Measurements from ENCODE around the gene OSBPL9. TPM values are rescaled to one million over a fixed set of nuclear protein-coding genes. Genes with fewer than 3 reads are reported as not detected.

Gene OSBPL9
- total and polyA plus RNA-seq, 10 of the 15 experiments (the other 5 are each of a cell fraction or from before 2014, with no cell fraction given), result 25.9 to 156 (median 108) TPM

DNA sequence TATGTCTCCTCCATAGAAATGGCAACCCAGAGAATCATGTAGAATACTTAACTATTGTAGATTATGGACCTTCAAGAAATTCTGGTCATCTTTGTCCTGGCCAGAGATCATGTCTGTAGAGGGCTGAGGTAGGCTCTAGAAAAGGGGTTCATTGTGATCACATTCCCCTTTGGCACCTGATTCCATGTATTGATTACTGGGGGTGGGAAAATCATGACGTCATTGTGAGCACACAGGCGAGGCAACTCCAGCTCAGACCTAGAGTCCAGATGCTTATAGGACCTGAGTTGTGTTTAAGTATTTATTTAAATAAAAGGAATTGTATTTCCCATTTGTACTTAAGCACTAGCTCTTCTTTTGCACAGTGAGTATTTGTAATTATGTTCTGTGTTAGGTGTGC lies 93.1 kb downstream of the OSBPL9 start:
- ChIA-PET RAD21 (ENCODE audit: unreplicated experiment) (no interaction called here), CTCF (interaction anchor here (0.7 kb wide), 1 partner anchor 33 kb away, joined by 3 read pairs; no protein-coding TSS in a partner anchor), POLR2A (no interaction called here), SMC1A (ENCODE audit: uncharacterized antibody, unreplicated experiment) (interaction anchor here (0.6 to 1.0 kb wide), 2 partner anchors 12 to 248 kb away, joined by 3 read pairs; no protein-coding TSS in a partner anchor)
- Histone ChIP-seq H3K4me2 (ENCODE audit: control insufficient read depth, insufficient read depth) (no peak overlapping the region), H3K27ac (ENCODE audit: control insufficient read depth, insufficient read depth) (no peak overlapping the region), H3K79me2 (ENCODE audit: control insufficient read depth, insufficient read depth, low read length) (no peaks in the 10 kb centered on the region), H4K20me1 (ENCODE audit: control insufficient read depth, insufficient read depth) (no peaks in the 10 kb centered on the region), H3K36me3 (ENCODE audit: control insufficient read depth in 2 of 2, insufficient read depth in 2 of 2, low read length in 1 of 2) (no peaks in the 10 kb centered on the region), H3K4me3 (no peak overlapping the region), H3K27me3 (replicated peaks in 1 of 2; ENCODE audit: control insufficient read depth in 2 of 2, insufficient read depth in 2 of 2, low read length in 1 of 2) (no peaks in the 10 kb centered on the region), H3K9me3 (replicated peaks; ENCODE audit: control insufficient read depth, insufficient read depth, low read length) (no peaks in the 10 kb centered on the region), H3K4me1 (ENCODE audit: control insufficient read depth, insufficient read depth, low read length) (peaks cover 5% of the 10 kb centered on the region; the same call in 1 of the 2 replicates), H3K9ac (ENCODE audit: control insufficient read depth, insufficient read depth, low read length) (no peak overlapping the region), H2AFZ (ENCODE audit: control insufficient read depth, low read depth, low read length) (no peak overlapping the region)
- DNase-seq (ENCODE audit: low read depth, low spot score), result no peak
- intact Hi-C loops (cut with micrococcal nuclease; ENCODE audit: unreplicated experiment), result no loop called here
- BruUV-seq (replicated peaks), result no TSS peak
- in situ Hi-C loops (cut with MboI), result no loop called here
- no peak for FAIRE-seq
- 80% methylated on average over 2 of the region's 2 CpGs for WGBS (ENCODE audit: insufficient coverage, insufficient replicate concordance, low lambda C conversion rate, missing lambda C conversion rate)
- no peak for ATAC-seq
- no peak for TF ChIP-seq IRF4 (IDR thresholded peaks at IDR 0.05; ENCODE audit: low read depth, low read length)
- no peak for TF ChIP-seq HDAC6 (IDR thresholded peaks at IDR 0.05; ENCODE audit: unreplicated experiment)
- TF ChIP-seq CBX3 (IDR thresholded peaks at IDR 0.05; ENCODE audit: borderline replicate concordance, low read depth), result no peak
- TF ChIP-seq, protein P1, sequence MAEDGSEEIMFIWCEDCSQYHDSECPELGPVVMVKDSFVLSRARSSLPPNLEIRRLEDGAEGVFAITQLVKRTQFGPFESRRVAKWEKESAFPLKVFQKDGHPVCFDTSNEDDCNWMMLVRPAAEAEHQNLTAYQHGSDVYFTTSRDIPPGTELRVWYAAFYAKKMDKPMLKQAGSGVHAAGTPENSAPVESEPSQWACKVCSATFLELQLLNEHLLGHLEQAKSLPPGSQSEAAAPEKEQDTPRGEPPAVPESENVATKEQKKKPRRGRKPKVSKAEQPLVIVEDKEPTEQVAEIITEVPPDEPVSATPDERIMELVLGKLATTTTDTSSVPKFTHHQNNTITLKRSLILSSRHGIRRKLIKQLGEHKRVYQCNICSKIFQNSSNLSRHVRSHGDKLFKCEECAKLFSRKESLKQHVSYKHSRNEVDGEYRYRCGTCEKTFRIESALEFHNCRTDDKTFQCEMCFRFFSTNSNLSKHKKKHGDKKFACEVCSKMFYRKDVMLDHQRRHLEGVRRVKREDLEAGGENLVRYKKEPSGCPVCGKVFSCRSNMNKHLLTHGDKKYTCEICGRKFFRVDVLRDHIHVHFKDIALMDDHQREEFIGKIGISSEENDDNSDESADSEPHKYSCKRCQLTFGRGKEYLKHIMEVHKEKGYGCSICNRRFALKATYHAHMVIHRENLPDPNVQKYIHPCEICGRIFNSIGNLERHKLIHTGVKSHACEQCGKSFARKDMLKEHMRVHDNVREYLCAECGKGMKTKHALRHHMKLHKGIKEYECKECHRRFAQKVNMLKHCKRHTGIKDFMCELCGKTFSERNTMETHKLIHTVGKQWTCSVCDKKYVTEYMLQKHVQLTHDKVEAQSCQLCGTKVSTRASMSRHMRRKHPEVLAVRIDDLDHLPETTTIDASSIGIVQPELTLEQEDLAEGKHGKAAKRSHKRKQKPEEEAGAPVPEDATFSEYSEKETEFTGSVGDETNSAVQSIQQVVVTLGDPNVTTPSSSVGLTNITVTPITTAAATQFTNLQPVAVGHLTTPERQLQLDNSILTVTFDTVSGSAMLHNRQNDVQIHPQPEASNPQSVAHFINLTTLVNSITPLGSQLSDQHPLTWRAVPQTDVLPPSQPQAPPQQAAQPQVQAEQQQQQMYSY (CRISPR knock-in tag; IDR thresholded peaks at IDR 0.05), result no peak
- TF ChIP-seq CHD1 (IDR thresholded peaks at IDR 0.05; ENCODE audit: low read depth, low read length), result no peak
- TF ChIP-seq, protein P2, sequence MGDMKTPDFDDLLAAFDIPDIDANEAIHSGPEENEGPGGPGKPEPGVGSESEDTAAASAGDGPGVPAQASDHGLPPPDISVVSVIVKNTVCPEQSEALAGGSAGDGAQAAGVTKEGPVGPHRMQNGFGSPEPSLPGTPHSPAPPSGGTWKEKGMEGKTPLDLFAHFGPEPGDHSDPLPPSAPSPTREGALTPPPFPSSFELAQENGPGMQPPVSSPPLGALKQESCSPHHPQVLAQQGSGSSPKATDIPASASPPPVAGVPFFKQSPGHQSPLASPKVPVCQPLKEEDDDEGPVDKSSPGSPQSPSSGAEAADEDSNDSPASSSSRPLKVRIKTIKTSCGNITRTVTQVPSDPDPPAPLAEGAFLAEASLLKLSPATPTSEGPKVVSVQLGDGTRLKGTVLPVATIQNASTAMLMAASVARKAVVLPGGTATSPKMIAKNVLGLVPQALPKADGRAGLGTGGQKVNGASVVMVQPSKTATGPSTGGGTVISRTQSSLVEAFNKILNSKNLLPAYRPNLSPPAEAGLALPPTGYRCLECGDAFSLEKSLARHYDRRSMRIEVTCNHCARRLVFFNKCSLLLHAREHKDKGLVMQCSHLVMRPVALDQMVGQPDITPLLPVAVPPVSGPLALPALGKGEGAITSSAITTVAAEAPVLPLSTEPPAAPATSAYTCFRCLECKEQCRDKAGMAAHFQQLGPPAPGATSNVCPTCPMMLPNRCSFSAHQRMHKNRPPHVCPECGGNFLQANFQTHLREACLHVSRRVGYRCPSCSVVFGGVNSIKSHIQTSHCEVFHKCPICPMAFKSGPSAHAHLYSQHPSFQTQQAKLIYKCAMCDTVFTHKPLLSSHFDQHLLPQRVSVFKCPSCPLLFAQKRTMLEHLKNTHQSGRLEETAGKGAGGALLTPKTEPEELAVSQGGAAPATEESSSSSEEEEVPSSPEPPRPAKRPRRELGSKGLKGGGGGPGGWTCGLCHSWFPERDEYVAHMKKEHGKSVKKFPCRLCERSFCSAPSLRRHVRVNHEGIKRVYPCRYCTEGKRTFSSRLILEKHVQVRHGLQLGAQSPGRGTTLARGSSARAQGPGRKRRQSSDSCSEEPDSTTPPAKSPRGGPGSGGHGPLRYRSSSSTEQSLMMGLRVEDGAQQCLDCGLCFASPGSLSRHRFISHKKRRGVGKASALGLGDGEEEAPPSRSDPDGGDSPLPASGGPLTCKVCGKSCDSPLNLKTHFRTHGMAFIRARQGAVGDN (IDR thresholded peaks at IDR 0.05), result no peak
- no peak for TF ChIP-seq POU2F2 (IDR thresholded peaks at IDR 0.05; ENCODE audit: borderline replicate concordance, low read depth, low read length)
- no peak for TF ChIP-seq SPI1 (IDR thresholded peaks at IDR 0.05; ENCODE audit: borderline replicate concordance, insufficient read depth, low read depth, low read length)
- no peak for TF ChIP-seq TCF3 (IDR thresholded peaks at IDR 0.05; ENCODE audit: borderline replicate concordance, insufficient read depth, low read depth, low read length)
- TF ChIP-seq ZNF207 (IDR thresholded peaks at IDR 0.05; ENCODE audit: borderline replicate concordance), result no peak
- TF ChIP-seq, protein P3, sequence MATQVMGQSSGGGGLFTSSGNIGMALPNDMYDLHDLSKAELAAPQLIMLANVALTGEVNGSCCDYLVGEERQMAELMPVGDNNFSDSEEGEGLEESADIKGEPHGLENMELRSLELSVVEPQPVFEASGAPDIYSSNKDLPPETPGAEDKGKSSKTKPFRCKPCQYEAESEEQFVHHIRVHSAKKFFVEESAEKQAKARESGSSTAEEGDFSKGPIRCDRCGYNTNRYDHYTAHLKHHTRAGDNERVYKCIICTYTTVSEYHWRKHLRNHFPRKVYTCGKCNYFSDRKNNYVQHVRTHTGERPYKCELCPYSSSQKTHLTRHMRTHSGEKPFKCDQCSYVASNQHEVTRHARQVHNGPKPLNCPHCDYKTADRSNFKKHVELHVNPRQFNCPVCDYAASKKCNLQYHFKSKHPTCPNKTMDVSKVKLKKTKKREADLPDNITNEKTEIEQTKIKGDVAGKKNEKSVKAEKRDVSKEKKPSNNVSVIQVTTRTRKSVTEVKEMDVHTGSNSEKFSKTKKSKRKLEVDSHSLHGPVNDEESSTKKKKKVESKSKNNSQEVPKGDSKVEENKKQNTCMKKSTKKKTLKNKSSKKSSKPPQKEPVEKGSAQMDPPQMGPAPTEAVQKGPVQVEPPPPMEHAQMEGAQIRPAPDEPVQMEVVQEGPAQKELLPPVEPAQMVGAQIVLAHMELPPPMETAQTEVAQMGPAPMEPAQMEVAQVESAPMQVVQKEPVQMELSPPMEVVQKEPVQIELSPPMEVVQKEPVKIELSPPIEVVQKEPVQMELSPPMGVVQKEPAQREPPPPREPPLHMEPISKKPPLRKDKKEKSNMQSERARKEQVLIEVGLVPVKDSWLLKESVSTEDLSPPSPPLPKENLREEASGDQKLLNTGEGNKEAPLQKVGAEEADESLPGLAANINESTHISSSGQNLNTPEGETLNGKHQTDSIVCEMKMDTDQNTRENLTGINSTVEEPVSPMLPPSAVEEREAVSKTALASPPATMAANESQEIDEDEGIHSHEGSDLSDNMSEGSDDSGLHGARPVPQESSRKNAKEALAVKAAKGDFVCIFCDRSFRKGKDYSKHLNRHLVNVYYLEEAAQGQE (IDR thresholded peaks at IDR 0.05; ENCODE audit: low read depth, low read length), result no peak
- no peak for TF ChIP-seq POLR2AphosphoS5 (IDR thresholded peaks at IDR 0.05; ENCODE audit: low read length)
